ENCODE results near the gene SYNE1. TPM values are rescaled to one million over a fixed set of nuclear protein-coding genes. Genes with fewer than 3 reads are reported as not detected.

Gene SYNE1
- total RNA-seq, 2 experiments from 2014 or later = 74.6 to 140 TPM

- TF ChIP-seq EZH2phosphoT487 (IDR thresholded peaks at IDR 0.05; ENCODE audit: borderline replicate concordance, low read depth, low read length) (no peak), CTCF (conservative IDR thresholded peaks at IDR 0.05; ENCODE audit: low read length) (no peak)
- Histone ChIP-seq H3K9me2 (ENCODE audit: insufficient read depth, low read length) (no peaks in the 10 kb centered on the region), H3K27ac (ENCODE audit: low read depth, low read length, poor library complexity, severe bottlenecking) (peak overlapping the region; percentile 96), H3K4me3 (ENCODE audit: low read depth, low read length, poor library complexity, severe bottlenecking) (peak overlapping the region; percentile 70), H4K20me1 (ENCODE audit: insufficient read depth, low read length) (no peaks in the 10 kb centered on the region), H3K79me2 (ENCODE audit: insufficient read depth, low read depth, low read length) (peaks cover 34% of the 10 kb centered on the region; the same call in 1 of the 2 replicates), H2AFZ (ENCODE audit: low read length) (peak overlapping the region; percentile 69; the same call in 1 of the 2 replicates), H3K4me1 (ENCODE audit: insufficient read depth, low read length, poor library complexity, severe bottlenecking) (peaks cover 76% of the 10 kb centered on the region), H3K9me3 (ENCODE audit: low read length) (peaks cover 5% of the 10 kb centered on the region; the same call in 1 of the 2 replicates), H3K36me3 (ENCODE audit: insufficient read depth, low read length) (peaks cover 8% of the 10 kb centered on the region), H3K4me2 (ENCODE audit: low read length) (peak overlapping the region; percentile 76)
- intact Hi-C loops (cut with micrococcal nuclease; ENCODE audit: unreplicated experiment) = loop anchor here (5.0 to 10.0 kb wide), 3 partner anchors 320 to 1227 kb away; partner anchors contain the start of genes MTRF1L and RMND1
- DNase-seq (ENCODE audit: low spot score) = no peak
- CTCF ChIA-PET (ENCODE audit: unreplicated experiment) = no interaction called here
- no TSS peak for BruUV-seq (replicated peaks)
- POLR2A ChIA-PET = interaction anchor here (1.0 to 2.0 kb wide), 5 partner anchors 10 to 497 kb away, joined by 3 to 15 read pairs (median 4); partner anchors contain the start of gene FBXO5
Measured at GRCh38 chr6:152682141-152682540, 45.0 kb upstream of the SYNE1 start.

GRCh38 chr6:152680879-152681517 is 43.8 kb upstream of the SYNE1 start:
- no peaks in the 10 kb centered on the region for H3K36me3 ChIP-seq (ENCODE audit: insufficient read depth, low read length)
- BruUV-seq (replicated peaks) = no TSS peak
- H3K4me3 ChIP-seq (ENCODE audit: low read depth, low read length, poor library complexity, severe bottlenecking) = peak overlapping the region; percentile 70
- TF ChIP-seq EZH2phosphoT487 (IDR thresholded peaks at IDR 0.05; ENCODE audit: borderline replicate concordance, low read depth, low read length) (no peak), CTCF (conservative IDR thresholded peaks at IDR 0.05; ENCODE audit: low read length) (no peak)
- intact Hi-C loops (cut with micrococcal nuclease; ENCODE audit: unreplicated experiment) = loop anchor here (5.0 to 10.0 kb wide), 3 partner anchors 321 to 1226 kb away; partner anchors contain the start of genes MTRF1L and RMND1
- peaks cover 22% of the 10 kb centered on the region; the same call in 1 of the 2 replicates for H3K79me2 ChIP-seq (ENCODE audit: insufficient read depth, low read depth, low read length)
- ChIA-PET POLR2A (interaction anchor here (1.0 to 2.1 kb wide), 7 partner anchors 8 to 496 kb away, joined by 3 to 15 read pairs (median 4); partner anchors contain the start of gene FBXO5), CTCF (ENCODE audit: unreplicated experiment) (no interaction called here)
- H3K4me2 ChIP-seq (ENCODE audit: low read length) = peak overlapping the region; percentile 76
- H4K20me1 ChIP-seq (ENCODE audit: insufficient read depth, low read length) = no peaks in the 10 kb centered on the region
- H3K27ac ChIP-seq (ENCODE audit: low read depth, low read length, poor library complexity, severe bottlenecking) = peak overlapping the region; percentile 96
- peak overlapping the region; percentile 69; the same call in 1 of the 2 replicates for H2AFZ ChIP-seq (ENCODE audit: low read length)
- H3K9me2 ChIP-seq (ENCODE audit: insufficient read depth, low read length) = no peaks in the 10 kb centered on the region
- H3K9me3 ChIP-seq (ENCODE audit: low read length) = peaks cover 5% of the 10 kb centered on the region; the same call in 1 of the 2 replicates
- no peak for DNase-seq (ENCODE audit: low spot score)
- peaks cover 66% of the 10 kb centered on the region for H3K4me1 ChIP-seq (ENCODE audit: insufficient read depth, low read length, poor library complexity, severe bottlenecking)

Data from OCI-LY7 (cell line).